HG03571 (cell line): ENCODE data around the gene GABPA.
"Not testable (repeated sequence)": the region's sequence is repeated elsewhere in the genome, so short reads cannot be mapped to it uniquely, and the experiment has no call there.

Source experiments
- ATAC-seq: cut with Tn5 transposase; IDR thresholded peaks from one replicate; pipeline ENCODE4 v1.9.1; 2021; ENCODE audit not compliant: unreplicated experiment

GABPA gene

DNA sequence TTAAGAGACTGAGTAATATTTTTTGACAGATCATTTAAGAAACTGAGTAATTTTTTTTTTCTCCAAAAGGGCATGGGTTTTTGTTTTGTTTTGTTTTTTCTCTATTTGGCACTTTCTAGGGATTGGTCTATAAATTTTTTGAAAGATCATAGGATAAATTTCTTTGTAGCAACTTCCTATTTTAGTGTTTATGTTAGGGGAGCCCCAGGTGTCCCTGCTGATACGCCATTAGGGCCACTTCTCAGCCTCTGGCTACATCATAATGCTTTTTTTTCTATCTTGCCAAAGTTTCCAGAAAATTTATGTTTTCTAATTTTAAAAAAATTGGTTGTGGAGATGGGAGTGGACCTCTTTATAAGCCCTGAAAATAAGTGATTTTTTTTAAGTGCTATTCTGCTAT lies 2.6 kb downstream of the GABPA start:
- no peak for ATAC-seq

GRCh38 chr21:25742900-25743299 lies 8.1 kb downstream of the GABPA start:
- ATAC-seq: no peak

GRCh38 chr21:25744854-25745253 lies 10.1 kb downstream of the GABPA start:
- ATAC-seq: no peak

- ATAC-seq: no peak
Measured at GRCh38 chr21:25750085-25750484, 15.3 kb downstream of the GABPA start.

- no peak for ATAC-seq
Measured at GRCh38 chr21:25752416-25752815, 17.6 kb downstream of the GABPA start.

GRCh38 chr21:25756190-25756932 lies 21.6 kb downstream of the GABPA start:
- ATAC-seq: no peak

- no peak for ATAC-seq
Measured at GRCh38 chr21:25757531-25757930, 22.8 kb downstream of the GABPA start.

DNA sequence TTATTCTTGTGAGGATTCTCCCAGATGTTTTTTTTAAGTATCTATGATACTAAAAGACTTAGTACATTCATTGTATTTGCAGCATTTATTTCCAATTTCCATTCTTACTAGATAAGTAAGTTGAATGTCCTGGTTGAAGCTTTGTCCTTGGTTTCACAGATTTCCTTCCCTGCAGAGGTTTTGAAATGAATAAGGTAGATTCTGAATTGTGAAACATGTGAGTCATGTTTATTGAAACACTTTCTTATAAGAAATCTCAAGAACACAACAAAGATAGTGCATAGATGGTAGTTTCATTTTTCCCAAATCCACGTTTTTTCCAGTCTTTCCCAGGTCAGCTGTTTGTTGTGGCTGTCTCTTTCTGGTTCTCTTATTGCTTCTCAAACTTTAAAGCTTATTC lies 24.8 kb downstream of the GABPA start:
- ATAC-seq: no peak

DNA sequence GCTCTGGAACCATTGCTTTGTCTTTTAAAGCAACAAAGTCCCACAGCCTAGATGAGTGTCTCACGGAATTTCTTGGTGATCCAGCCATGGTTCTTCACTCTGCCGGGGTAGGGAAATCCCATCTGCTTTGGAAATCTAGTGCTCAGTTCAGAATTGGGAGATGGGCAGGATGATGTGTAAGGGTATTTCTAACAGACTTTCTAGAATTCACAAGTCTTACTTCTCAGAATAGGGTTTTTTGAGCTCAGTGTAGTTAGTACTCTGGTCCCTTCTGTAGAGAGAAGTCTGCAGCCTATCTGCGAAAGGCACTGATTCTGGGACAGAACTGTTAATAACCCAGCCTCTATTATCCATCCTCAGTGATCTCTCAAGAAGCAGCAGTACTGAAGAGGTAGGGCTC lies 25.3 kb downstream of the GABPA start:
- ATAC-seq: no peak

DNA sequence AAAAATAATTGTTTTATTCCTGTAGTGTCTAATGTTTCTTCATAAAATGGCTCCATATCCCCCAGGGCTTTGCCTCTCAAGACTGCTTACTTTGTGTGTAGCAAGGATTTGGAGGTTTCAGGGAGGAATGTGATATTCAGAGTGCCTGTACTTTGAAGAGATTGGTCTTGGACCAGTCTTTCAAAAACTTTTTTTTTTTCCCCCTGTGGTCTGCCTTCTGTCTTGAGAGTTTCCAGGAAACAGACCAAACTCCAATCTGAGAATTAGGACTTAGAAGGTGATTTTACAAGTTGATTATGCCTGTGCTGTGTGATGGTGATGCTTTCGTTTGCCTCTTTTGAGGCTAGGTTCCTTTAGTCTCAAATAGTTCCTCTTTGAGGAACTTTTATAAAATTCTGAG lies 25.9 kb downstream of the GABPA start:
- no peak for ATAC-seq

GRCh38 chr21:25764065-25764464 lies 29.3 kb downstream of the GABPA start:
- ATAC-seq: no peak

DNA sequence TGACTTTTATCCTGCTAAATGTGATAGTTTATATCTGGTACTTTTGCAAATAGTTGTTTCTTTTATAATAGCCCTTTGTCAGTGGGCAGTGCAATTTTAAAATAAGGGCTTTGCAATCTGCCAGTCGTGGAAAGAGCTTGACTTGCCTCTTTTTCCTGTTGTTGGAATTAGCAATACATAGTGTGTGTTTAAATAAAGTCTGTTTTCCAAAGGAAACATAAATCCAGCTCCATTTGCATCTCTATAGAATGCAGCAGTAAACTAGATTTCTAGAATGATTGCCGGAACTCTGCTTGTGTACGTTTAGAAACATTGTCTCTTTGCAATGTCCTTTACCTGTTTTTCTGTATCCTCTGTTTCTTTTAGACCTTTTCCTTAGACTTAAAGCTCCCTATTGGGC lies 33.1 kb downstream of the GABPA start:
- no peak for ATAC-seq

DNA sequence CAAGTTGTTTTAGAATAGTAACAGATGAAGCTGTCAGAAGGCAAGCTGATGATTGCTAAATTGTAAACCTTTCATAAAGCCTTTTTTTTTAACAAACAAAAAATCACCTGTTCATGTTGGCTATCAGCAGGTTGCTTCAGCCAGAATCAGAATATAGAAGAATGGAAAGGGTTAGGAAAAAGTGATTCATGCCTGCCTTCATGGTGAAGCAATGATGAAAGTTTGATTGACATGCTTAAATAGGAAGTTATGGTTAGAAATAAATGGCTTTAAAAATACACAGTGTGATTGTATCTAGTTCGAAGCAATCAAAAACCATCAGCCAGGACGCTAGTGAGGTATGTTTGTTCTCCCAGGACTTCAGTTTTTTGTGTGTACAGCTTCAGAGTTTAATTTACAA lies 37.9 kb downstream of the GABPA start:
- ATAC-seq: no peak

DNA sequence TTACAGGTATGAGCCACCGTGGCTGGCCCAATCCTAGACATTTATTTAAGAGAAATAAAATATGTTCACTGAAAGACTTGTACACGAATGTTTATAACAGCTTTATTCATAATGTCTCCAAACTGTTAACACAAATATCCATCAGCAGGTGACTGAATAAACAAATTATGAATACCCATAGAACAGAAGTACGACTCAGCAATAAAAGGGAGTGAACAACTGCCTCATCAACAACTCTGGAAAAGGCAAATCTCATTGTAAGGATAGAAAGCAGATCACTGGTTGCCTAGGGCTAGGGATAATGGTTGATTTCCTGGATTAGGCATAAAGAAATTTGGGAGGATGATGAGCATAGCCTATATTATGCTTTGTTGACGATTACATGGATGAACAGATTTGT lies 41.7 kb downstream of the GABPA start:
- ATAC-seq: no peak

- not testable (repeated sequence) for ATAC-seq
Measured at GRCh38 chr21:25778126-25778875, 43.5 kb downstream of the GABPA start.

- no peak for ATAC-seq
Measured at GRCh38 chr21:25788677-25789076, 53.9 kb downstream of the GABPA start.

- no peak for ATAC-seq
Measured at GRCh38 chr21:25790122-25790877, 55.5 kb downstream of the GABPA start.

DNA sequence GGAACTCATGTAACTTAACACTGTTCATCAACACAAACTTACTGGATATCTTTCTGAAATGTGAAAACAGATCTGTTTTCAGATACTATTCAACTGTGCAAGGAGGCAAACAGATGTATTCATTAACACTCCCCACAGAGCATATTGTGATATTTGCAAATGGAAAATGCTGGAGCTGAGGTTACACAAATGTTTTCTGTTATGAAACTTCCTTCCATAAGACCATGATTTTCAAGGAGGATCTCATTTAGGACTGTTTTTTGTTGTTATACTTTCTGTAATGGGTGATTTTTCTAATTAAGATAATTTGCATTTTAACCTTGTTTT lies 56.1 kb downstream of the GABPA start:
- ATAC-seq: no peak

- no peak for ATAC-seq
Measured at GRCh38 chr21:25791319-25791718, 56.5 kb downstream of the GABPA start.

DNA sequence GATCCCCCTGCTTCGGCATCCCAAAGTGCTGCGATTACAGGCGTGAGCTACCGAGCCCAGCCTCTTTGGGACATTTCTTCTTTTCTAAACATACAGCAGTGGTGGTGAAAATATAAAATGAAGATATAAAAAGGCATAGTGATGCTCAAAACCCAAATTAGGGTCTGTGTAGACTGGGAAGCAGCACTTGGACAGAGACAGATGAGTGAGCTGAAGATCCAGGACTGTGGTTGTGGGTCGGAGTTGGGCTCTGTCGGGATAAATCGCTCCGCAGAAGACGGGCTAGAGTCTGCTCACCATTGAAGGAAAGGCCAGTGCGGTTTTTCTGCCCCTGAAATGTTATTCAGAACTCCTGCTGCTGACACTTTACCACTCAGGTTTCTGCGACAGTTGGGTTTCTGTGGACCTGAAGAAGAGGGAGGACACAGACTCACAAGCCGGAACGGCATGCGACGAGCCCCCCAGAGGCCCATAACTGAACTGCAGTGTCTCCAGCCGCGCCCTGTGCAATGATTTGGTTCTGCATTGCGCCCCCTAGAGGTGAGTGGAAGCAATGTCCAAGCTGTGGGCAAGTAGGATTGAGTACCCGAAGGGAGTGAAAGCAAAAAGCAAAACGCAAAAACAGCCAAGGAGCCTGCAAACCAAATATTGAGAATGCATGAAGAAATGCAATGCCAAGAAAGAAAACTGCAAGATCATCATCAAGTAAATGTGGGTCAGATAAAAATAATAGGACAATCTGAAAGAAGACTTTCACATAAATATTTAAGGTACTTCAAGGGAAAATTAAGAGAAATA lies 66.6 kb downstream of the GABPA start:
- peak; percentile 99 for ATAC-seq

GRCh38 chr21:25806060-25806459 lies 71.3 kb downstream of the GABPA start:
- no peak for ATAC-seq
